ENCODE data around the gene DNAH8. TPM values are rescaled to one million over a fixed set of nuclear protein-coding genes. Genes with fewer than 3 reads are reported as not detected.

The DNAH8 gene
- polyA plus RNA-seq, 1 of the 3 experiments (the other 2 are of a cell fraction): not detected

- Histone ChIP-seq H3F3A (replicated peaks; ENCODE audit: insufficient read depth) (no peaks in the 10 kb centered on the region), H3K36me3 (replicated peaks in 1 of 2; ENCODE audit: control insufficient read depth in 1 of 2, insufficient read depth in 2 of 2, low read length in 1 of 2) (no peaks in the 10 kb centered on the region), H3K9ac (no peak overlapping the region), H3K27me3 (ENCODE audit: insufficient read depth) (no peaks in the 10 kb centered on the region), H3K9me2 (no peaks in the 10 kb centered on the region), H2AFZ (ENCODE audit: low read depth) (no peak overlapping the region), H3K4me2 (no peak overlapping the region), H3K4me3 (ENCODE audit: low read depth in 2 of 2, low read length in 1 of 2) (no peak overlapping the region), H3K9me3 (no peaks in the 10 kb centered on the region), H3K4me1 (ENCODE audit: control insufficient read depth in 1 of 2, insufficient read depth in 2 of 2, low read depth in 1 of 2, low read length in 1 of 2) (peaks cover 0 to 16% of the 10 kb centered on the region in 2 experiments; a peak in 2 of 4 replicates), H3K79me2 (ENCODE audit: insufficient read depth) (no peaks in the 10 kb centered on the region), H4K20me1 (ENCODE audit: insufficient read depth) (no peaks in the 10 kb centered on the region), H3K27ac (ENCODE audit: low read depth in 2 of 2, low read length in 1 of 2) (peak overlapping the region in 1 of 2 experiments; percentile 68; a peak in 1 of 4 replicates)
- peak; percentile 62 for DNase-seq
- CTCF ChIA-PET: interaction anchor here (1.1 to 8.8 kb wide), 10 partner anchors 22 to 335 kb away, joined by 3 to 83 read pairs (median 6); no protein-coding TSS in a partner anchor
- TF ChIP-seq RCOR1 (IDR thresholded peaks at IDR 0.05; ENCODE audit: low read length): no peak; the same call in 1 of the 2 replicates
- TF ChIP-seq FOXJ3 (CRISPR knock-in tag; IDR thresholded peaks at IDR 0.05): peak; percentile 42; the same call in 1 of the 2 replicates
- no peak for TF ChIP-seq RXRA (IDR thresholded peaks at IDR 0.05; ENCODE audit: borderline replicate concordance, low read depth)
- TF ChIP-seq RAD21 (IDR thresholded peaks at IDR 0.05; ENCODE audit: low read length): no peak
- 0 out of 2 replicates have a peak, but pooled peaks have one; percentile 14 for TF ChIP-seq NFIC (IDR thresholded peaks at IDR 0.05; ENCODE audit: borderline replicate concordance)
- TF ChIP-seq TAF1 (IDR thresholded peaks at IDR 0.05; ENCODE audit: borderline replicate concordance, low read depth, low read length): no peak
- TF ChIP-seq ELF1 (IDR thresholded peaks at IDR 0.05): no peak
- TF ChIP-seq FOSL2 (IDR thresholded peaks at IDR 0.05; ENCODE audit: borderline replicate concordance, low read depth): no peak
- no peak for TF ChIP-seq CTCF (IDR thresholded peaks at IDR 0.05)
- no peak for TF ChIP-seq MXI1 (IDR thresholded peaks at IDR 0.05; ENCODE audit: low read depth, low read length)
- TF ChIP-seq CHD2 (IDR thresholded peaks at IDR 0.05; ENCODE audit: low read length, partially characterized antibody): peak; percentile 31
- no peak for TF ChIP-seq EZH2phosphoT487 (IDR thresholded peaks at IDR 0.05; ENCODE audit: borderline replicate concordance, low read depth)
- TF ChIP-seq FOXM1 (IDR thresholded peaks at IDR 0.05; ENCODE audit: low read depth): no peak
- no peak for TF ChIP-seq TEAD4 (IDR thresholded peaks at IDR 0.05; ENCODE audit: borderline replicate concordance, insufficient read depth)
- TF ChIP-seq GATA2 (CRISPR knock-in tag; IDR thresholded peaks at IDR 0.05): peak; percentile 76
- no peak for TF ChIP-seq TCF12 (IDR thresholded peaks at IDR 0.05)
- no peak for TF ChIP-seq POLR2AphosphoS5 (IDR thresholded peaks at IDR 0.05; ENCODE audit: low read depth, low read length)
- no peak for TF ChIP-seq NRF1 (IDR thresholded peaks at IDR 0.05; ENCODE audit: low read depth, low read length)
- TF ChIP-seq RFX5 (IDR thresholded peaks at IDR 0.05; ENCODE audit: low read length): no peak
- TF ChIP-seq REST (IDR thresholded peaks at IDR 0.05; ENCODE audit: low read depth, low read length): no peak
- POLR2A ChIA-PET: no interaction called here
- WGBS (ENCODE audit: low lambda C conversion rate): 6% methylated on average over 2 of the region's 2 CpGs
Measured at GRCh38 chr6:38975621-38976049, 260.5 kb downstream of the DNAH8 start.
